ENCODE results near the gene SLC17A9. TPM values are rescaled to one million over a fixed set of nuclear protein-coding genes. Genes with fewer than 3 reads are reported as not detected.

SLC17A9 gene
- total RNA-seq, 1 donor from 2014 or later: not detected

- Histone ChIP-seq H3K27ac (ENCODE audit: low read depth, low read length) (no peak overlapping the region), H3K27me3 (ENCODE audit: control insufficient read depth in 3 of 3, insufficient read depth in 3 of 3, low read length in 3 of 3) (peaks cover 82 to 88% (median 84%) of the 10 kb centered on the region in 3 donors), H3K4me1 (ENCODE audit: control insufficient read depth in 3 of 3, insufficient read depth in 3 of 3, low read length in 3 of 3) (no peaks in the 10 kb centered on the region), H3K4me3 (ENCODE audit: low read length in 3 of 3) (no peak overlapping the region), H3K36me3 (ENCODE audit: control insufficient read depth in 3 of 3, insufficient read depth in 3 of 3, low read length in 3 of 3) (no peaks in the 10 kb centered on the region), H3K9me3 (ENCODE audit: control insufficient read depth in 3 of 3, low read length in 3 of 3) (no peaks in the 10 kb centered on the region), H3K9ac (ENCODE audit: low read depth in 1 of 3, low read length in 3 of 3) (no peak overlapping the region)
Observed at GRCh38 chr20:62997417-62998035, 45.0 kb downstream of the SLC17A9 start.

GRCh38 chr20:62998449-62998848 lies 45.9 kb downstream of the SLC17A9 start:
- H3K9ac ChIP-seq (ENCODE audit: low read depth in 1 of 3, low read length in 3 of 3): no peak overlapping the region
- H3K9me3 ChIP-seq (ENCODE audit: control insufficient read depth in 3 of 3, low read length in 3 of 3): no peaks in the 10 kb centered on the region
- H3K27me3 ChIP-seq (ENCODE audit: control insufficient read depth in 3 of 3, insufficient read depth in 3 of 3, low read length in 3 of 3): peaks cover 84 to 90% (median 88%) of the 10 kb centered on the region in 3 donors

GRCh38 chr20:62999580-62999979 lies 47.1 kb downstream of the SLC17A9 start:
- H3K4me3 ChIP-seq (ENCODE audit: low read length in 3 of 3): no peak overlapping the region
- H3K9me3 ChIP-seq (ENCODE audit: control insufficient read depth in 3 of 3, low read length in 3 of 3): no peaks in the 10 kb centered on the region
- no peak overlapping the region for H3K9ac ChIP-seq (ENCODE audit: low read depth in 1 of 3, low read length in 3 of 3)
- no peaks in the 10 kb centered on the region for H3K4me1 ChIP-seq (ENCODE audit: control insufficient read depth in 3 of 3, insufficient read depth in 3 of 3, low read length in 3 of 3)
- peaks cover 84 to 93% (median 86%) of the 10 kb centered on the region in 3 donors for H3K27me3 ChIP-seq (ENCODE audit: control insufficient read depth in 3 of 3, insufficient read depth in 3 of 3, low read length in 3 of 3)
- H3K27ac ChIP-seq (ENCODE audit: low read depth, low read length): no peak overlapping the region
- H3K36me3 ChIP-seq (ENCODE audit: control insufficient read depth in 3 of 3, insufficient read depth in 3 of 3, low read length in 3 of 3): no peaks in the 10 kb centered on the region

More at GRCh38 chr20:62998449-62998848, 45.9 kb downstream of the SLC17A9 start:
- H3K4me1 ChIP-seq (ENCODE audit: control insufficient read depth in 3 of 3, insufficient read depth in 3 of 3, low read length in 3 of 3): no peaks in the 10 kb centered on the region
- no peak overlapping the region for H3K27ac ChIP-seq (ENCODE audit: low read depth, low read length)
- no peaks in the 10 kb centered on the region for H3K36me3 ChIP-seq (ENCODE audit: control insufficient read depth in 3 of 3, insufficient read depth in 3 of 3, low read length in 3 of 3)
- H3K4me3 ChIP-seq (ENCODE audit: low read length in 3 of 3): no peak overlapping the region

GRCh38 chr20:63000036-63000435 lies 47.5 kb downstream of the SLC17A9 start:
- Histone ChIP-seq H3K27ac (ENCODE audit: low read depth, low read length) (no peak overlapping the region), H3K4me3 (ENCODE audit: low read length in 3 of 3) (no peak overlapping the region), H3K4me1 (ENCODE audit: control insufficient read depth in 3 of 3, insufficient read depth in 3 of 3, low read length in 3 of 3) (no peaks in the 10 kb centered on the region), H3K27me3 (ENCODE audit: control insufficient read depth in 3 of 3, insufficient read depth in 3 of 3, low read length in 3 of 3) (peaks cover 84 to 93% (median 86%) of the 10 kb centered on the region in 3 donors), H3K36me3 (ENCODE audit: control insufficient read depth in 3 of 3, insufficient read depth in 3 of 3, low read length in 3 of 3) (no peaks in the 10 kb centered on the region), H3K9ac (ENCODE audit: low read depth in 1 of 3, low read length in 3 of 3) (no peak overlapping the region), H3K9me3 (ENCODE audit: control insufficient read depth in 3 of 3, low read length in 3 of 3) (no peaks in the 10 kb centered on the region)

GRCh38 chr20:63000958-63001357 lies 48.4 kb downstream of the SLC17A9 start:
- H3K9me3 ChIP-seq (ENCODE audit: control insufficient read depth in 3 of 3, low read length in 3 of 3): no peaks in the 10 kb centered on the region
- no peak overlapping the region for H3K9ac ChIP-seq (ENCODE audit: low read depth in 1 of 3, low read length in 3 of 3)
- no peak overlapping the region for H3K27ac ChIP-seq (ENCODE audit: low read depth, low read length)
- peaks cover 83 to 93% (median 87%) of the 10 kb centered on the region in 3 donors for H3K27me3 ChIP-seq (ENCODE audit: control insufficient read depth in 3 of 3, insufficient read depth in 3 of 3, low read length in 3 of 3)
- no peak overlapping the region for H3K4me3 ChIP-seq (ENCODE audit: low read length in 3 of 3)
- H3K36me3 ChIP-seq (ENCODE audit: control insufficient read depth in 3 of 3, insufficient read depth in 3 of 3, low read length in 3 of 3): no peaks in the 10 kb centered on the region
- H3K4me1 ChIP-seq (ENCODE audit: control insufficient read depth in 3 of 3, insufficient read depth in 3 of 3, low read length in 3 of 3): no peaks in the 10 kb centered on the region

GRCh38 chr20:63002511-63002910 lies 50.0 kb downstream of the SLC17A9 start:
- H3K9me3 ChIP-seq (ENCODE audit: control insufficient read depth in 3 of 3, low read length in 3 of 3): no peaks in the 10 kb centered on the region

GRCh38 chr20:63003546-63003945 lies 51.0 kb downstream of the SLC17A9 start:
- Histone ChIP-seq H3K4me1 (ENCODE audit: control insufficient read depth in 3 of 3, insufficient read depth in 3 of 3, low read length in 3 of 3) (no peaks in the 10 kb centered on the region), H3K9me3 (ENCODE audit: control insufficient read depth in 3 of 3, low read length in 3 of 3) (no peaks in the 10 kb centered on the region), H3K27me3 (ENCODE audit: control insufficient read depth in 3 of 3, insufficient read depth in 3 of 3, low read length in 3 of 3) (peaks cover 82 to 96% (median 90%) of the 10 kb centered on the region in 3 donors), H3K4me3 (ENCODE audit: low read length in 3 of 3) (no peak overlapping the region), H3K9ac (ENCODE audit: low read depth in 1 of 3, low read length in 3 of 3) (no peak overlapping the region), H3K36me3 (ENCODE audit: control insufficient read depth in 3 of 3, insufficient read depth in 3 of 3, low read length in 3 of 3) (no peaks in the 10 kb centered on the region), H3K27ac (ENCODE audit: low read depth, low read length) (no peak overlapping the region)

More at GRCh38 chr20:63002511-63002910, 50.0 kb downstream of the SLC17A9 start:
- Histone ChIP-seq H3K9ac (ENCODE audit: low read depth in 1 of 3, low read length in 3 of 3) (no peak overlapping the region), H3K27ac (ENCODE audit: low read depth, low read length) (no peak overlapping the region), H3K4me1 (ENCODE audit: control insufficient read depth in 3 of 3, insufficient read depth in 3 of 3, low read length in 3 of 3) (no peaks in the 10 kb centered on the region), H3K4me3 (ENCODE audit: low read length in 3 of 3) (no peak overlapping the region), H3K27me3 (ENCODE audit: control insufficient read depth in 3 of 3, insufficient read depth in 3 of 3, low read length in 3 of 3) (peaks cover 82 to 96% (median 90%) of the 10 kb centered on the region in 3 donors), H3K36me3 (ENCODE audit: control insufficient read depth in 3 of 3, insufficient read depth in 3 of 3, low read length in 3 of 3) (no peaks in the 10 kb centered on the region)

GRCh38 chr20:63004607-63005364 lies 52.3 kb downstream of the SLC17A9 start:
- no peaks in the 10 kb centered on the region for H3K36me3 ChIP-seq (ENCODE audit: control insufficient read depth in 3 of 3, insufficient read depth in 3 of 3, low read length in 3 of 3)
- H3K4me3 ChIP-seq (ENCODE audit: low read length in 3 of 3): no peak overlapping the region
- H3K27me3 ChIP-seq (ENCODE audit: control insufficient read depth in 3 of 3, insufficient read depth in 3 of 3, low read length in 3 of 3): peaks cover 82 to 96% (median 90%) of the 10 kb centered on the region in 3 donors
- H3K9me3 ChIP-seq (ENCODE audit: control insufficient read depth in 3 of 3, low read length in 3 of 3): no peaks in the 10 kb centered on the region
- H3K4me1 ChIP-seq (ENCODE audit: control insufficient read depth in 3 of 3, insufficient read depth in 3 of 3, low read length in 3 of 3): peaks cover 2 to 5% (median 5%) of the 10 kb centered on the region in 3 donors
- no peak overlapping the region for H3K27ac ChIP-seq (ENCODE audit: low read depth, low read length)
- no peak overlapping the region for H3K9ac ChIP-seq (ENCODE audit: low read depth in 1 of 3, low read length in 3 of 3)

- Histone ChIP-seq H3K27me3 (ENCODE audit: control insufficient read depth in 3 of 3, insufficient read depth in 3 of 3, low read length in 3 of 3) (peaks cover 82 to 96% (median 90%) of the 10 kb centered on the region in 3 donors), H3K4me1 (ENCODE audit: control insufficient read depth in 3 of 3, insufficient read depth in 3 of 3, low read length in 3 of 3) (peaks cover 5% of the 10 kb centered on the region in 3 donors), H3K36me3 (ENCODE audit: control insufficient read depth in 3 of 3, insufficient read depth in 3 of 3, low read length in 3 of 3) (no peaks in the 10 kb centered on the region), H3K27ac (ENCODE audit: low read depth, low read length) (no peak overlapping the region), H3K9me3 (ENCODE audit: control insufficient read depth in 3 of 3, low read length in 3 of 3) (no peaks in the 10 kb centered on the region), H3K4me3 (ENCODE audit: low read length in 3 of 3) (no peak overlapping the region), H3K9ac (ENCODE audit: low read depth in 1 of 3, low read length in 3 of 3) (no peak overlapping the region)
Observed at GRCh38 chr20:63005365-63005861, 52.9 kb downstream of the SLC17A9 start.

Measured in skeletal muscle tissue (tissue), 4 donors.